Upper lobe of left lung (tissue), 4 donors: Measurements from ENCODE around the gene GFM2.

Experiments used
- EP300 ChIP-seq, 4 donors: sonication (generic); formaldehyde crosslinking; IDR thresholded peaks; one replicate each; pipeline ENCODE4 v1.5.1; 2017; ENCODE audit warnings: antibody characterized with exemption in 4 of 4, control low read depth in 2 of 4
- POLR2A ChIP-seq, 4 donors: fragments of 450-650 bp; IDR thresholded peaks; one replicate each; pipeline ENCODE4 v1.5.1; 2016 to 2017; ENCODE audit warnings: antibody characterized with exemption in 4 of 4, mild to moderate bottlenecking in 2 of 4
- POLR2AphosphoS5 ChIP-seq, 2 donors: sonication (generic); formaldehyde crosslinking; IDR thresholded peaks; one replicate each; pipeline ENCODE4 v1.5.1; 2017; ENCODE audit warnings: antibody characterized with exemption in 2 of 2
- TF ChIP-seq, protein P1 (sequence below), 6 experiments: fragments of 450-650 bp in 4 of 6; fragments of 200-600 bp in 2 of 6; sonication (generic) in 2 of 6; IDR thresholded peaks; one replicate each; pipeline ENCODE4 v1.5.1; 2016 to 2019; ENCODE audit warnings: antibody characterized with exemption in 6 of 6

GRCh38 chr5:74738406-74738805 lies 28.5 kb downstream of the GFM2 start:
- TF ChIP-seq, protein P1, sequence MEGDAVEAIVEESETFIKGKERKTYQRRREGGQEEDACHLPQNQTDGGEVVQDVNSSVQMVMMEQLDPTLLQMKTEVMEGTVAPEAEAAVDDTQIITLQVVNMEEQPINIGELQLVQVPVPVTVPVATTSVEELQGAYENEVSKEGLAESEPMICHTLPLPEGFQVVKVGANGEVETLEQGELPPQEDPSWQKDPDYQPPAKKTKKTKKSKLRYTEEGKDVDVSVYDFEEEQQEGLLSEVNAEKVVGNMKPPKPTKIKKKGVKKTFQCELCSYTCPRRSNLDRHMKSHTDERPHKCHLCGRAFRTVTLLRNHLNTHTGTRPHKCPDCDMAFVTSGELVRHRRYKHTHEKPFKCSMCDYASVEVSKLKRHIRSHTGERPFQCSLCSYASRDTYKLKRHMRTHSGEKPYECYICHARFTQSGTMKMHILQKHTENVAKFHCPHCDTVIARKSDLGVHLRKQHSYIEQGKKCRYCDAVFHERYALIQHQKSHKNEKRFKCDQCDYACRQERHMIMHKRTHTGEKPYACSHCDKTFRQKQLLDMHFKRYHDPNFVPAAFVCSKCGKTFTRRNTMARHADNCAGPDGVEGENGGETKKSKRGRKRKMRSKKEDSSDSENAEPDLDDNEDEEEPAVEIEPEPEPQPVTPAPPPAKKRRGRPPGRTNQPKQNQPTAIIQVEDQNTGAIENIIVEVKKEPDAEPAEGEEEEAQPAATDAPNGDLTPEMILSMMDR (IDR thresholded peaks at IDR 0.05), result no peak
- TF ChIP-seq POLR2AphosphoS5 (IDR thresholded peaks at IDR 0.05), result no peak
- TF ChIP-seq POLR2A (IDR thresholded peaks at IDR 0.05), result no peak
- no peak for TF ChIP-seq EP300 (IDR thresholded peaks at IDR 0.05)
